Smooth muscle cell (in vitro differentiated cells): ENCODE results near the gene AGAP9. TPM values are rescaled to one million over a fixed set of nuclear protein-coding genes. Genes with fewer than 3 reads are reported as not detected.
"Not testable (repeated sequence)": the region's sequence is repeated elsewhere in the genome, so short reads cannot be mapped to it uniquely, and the experiment has no call there.

Experiments
- DNase-seq: peaks from one replicate; lab custom pipeline; 2025; ENCODE audit not compliant: unreplicated experiment; lab: John Stamatoyannopoulos, UW
- H2AFZ ChIP-seq: fragments of 200-600 bp; sonication (generic); 2 replicates; pipeline ENCODE4 v1.6.0; 2016; ENCODE audit warnings: antibody characterized with exemption, low read depth, mild to moderate bottlenecking
- H3F3A ChIP-seq: fragments of 200-600 bp; sonication (generic); 2 replicates; pipeline ENCODE4 v1.6.0; 2017; ENCODE audit warnings: antibody characterized with exemption, low read depth
- H3K27ac ChIP-seq: fragments of 200-600 bp; sonication (generic); 2 replicates; pipeline ENCODE4 v1.5.1; 2016; ENCODE audit warnings: low read depth, mild to moderate bottlenecking
- H3K27me3 ChIP-seq: fragments of 200-600 bp; sonication (generic); 2 replicates; pipeline ENCODE4 v1.6.1; 2016; ENCODE audit warnings: low read depth, mild to moderate bottlenecking
- H3K36me3 ChIP-seq: fragments of 200-600 bp; sonication (generic); 2 replicates; pipeline ENCODE4 v1.5.1; 2016; ENCODE audit warnings: low read depth
- H3K4me1 ChIP-seq: fragments of 200-600 bp; sonication (generic); 2 replicates; pipeline ENCODE4 v1.5.1; 2016; ENCODE audit warnings: low read depth
- H3K4me2 ChIP-seq: fragments of 200-600 bp; sonication (generic); 2 replicates; pipeline ENCODE4 v1.6.0; 2016; ENCODE audit warnings: mild to moderate bottlenecking
- H3K4me3 ChIP-seq: fragments of 200-600 bp; sonication (generic); 2 replicates; pipeline ENCODE4 v1.5.1; 2016; ENCODE audit warnings: mild to moderate bottlenecking
- H3K79me2 ChIP-seq: fragments of 200-600 bp; sonication (generic); 2 replicates; pipeline ENCODE4 v1.6.0; 2016; ENCODE audit warnings: low read depth, mild to moderate bottlenecking
- H3K9ac ChIP-seq: fragments of 200-600 bp; sonication (generic); 2 replicates; pipeline ENCODE4 v1.6.0; 2016; ENCODE audit warnings: low read depth
- H3K9me3 ChIP-seq: fragments of 200-600 bp; sonication (generic); replicated peaks from 2 replicates; pipeline ENCODE4 v1.5.1; 2016; ENCODE audit warnings: low read depth
- H4K20me1 ChIP-seq: fragments of 200-600 bp; sonication (generic); 2 replicates; pipeline ENCODE4 v1.6.0; 2016; ENCODE audit warnings: low read depth
- WGBS: methylation state at CpG from one replicate; pipeline ENCODE4 v1.1.7; 2016; ENCODE audit warnings: low lambda C conversion rate; 5-methylcytosine and 5-hydroxymethylcytosine counted together
- polyA plus RNA-seq: library from polyadenylated mRNA; unstranded; fragments of >200 nt; fragmentation: Nextera tagmentation; extraction: Ambion mirVana; gene quantifications from 2 replicates; pipeline ENCODE4 v1.2.1, GENCODE V29; 2016
- total RNA-seq: library from RNA; depleted of rRNA; stranded (reverse); fragments of >200 nt; gene quantifications from 2 replicates; pipeline ENCODE4 v1.2.3, GENCODE V29; 2014
- TF ChIP-seq, protein P1 (sequence below): fragments of 200-600 bp; sonication (generic); IDR thresholded peaks from 2 replicates; pipeline ENCODE4 v1.5.1; 2017; ENCODE audit warnings: borderline replicate concordance, mild to moderate bottlenecking, antibody characterized with exemption; ENCODE audit not compliant: insufficient read depth, poor library complexity, severe bottlenecking

AGAP9 gene
- total and polyA plus RNA-seq, 2 experiments from 2014 or later: 2.6 to 5.3 TPM

DNA sequence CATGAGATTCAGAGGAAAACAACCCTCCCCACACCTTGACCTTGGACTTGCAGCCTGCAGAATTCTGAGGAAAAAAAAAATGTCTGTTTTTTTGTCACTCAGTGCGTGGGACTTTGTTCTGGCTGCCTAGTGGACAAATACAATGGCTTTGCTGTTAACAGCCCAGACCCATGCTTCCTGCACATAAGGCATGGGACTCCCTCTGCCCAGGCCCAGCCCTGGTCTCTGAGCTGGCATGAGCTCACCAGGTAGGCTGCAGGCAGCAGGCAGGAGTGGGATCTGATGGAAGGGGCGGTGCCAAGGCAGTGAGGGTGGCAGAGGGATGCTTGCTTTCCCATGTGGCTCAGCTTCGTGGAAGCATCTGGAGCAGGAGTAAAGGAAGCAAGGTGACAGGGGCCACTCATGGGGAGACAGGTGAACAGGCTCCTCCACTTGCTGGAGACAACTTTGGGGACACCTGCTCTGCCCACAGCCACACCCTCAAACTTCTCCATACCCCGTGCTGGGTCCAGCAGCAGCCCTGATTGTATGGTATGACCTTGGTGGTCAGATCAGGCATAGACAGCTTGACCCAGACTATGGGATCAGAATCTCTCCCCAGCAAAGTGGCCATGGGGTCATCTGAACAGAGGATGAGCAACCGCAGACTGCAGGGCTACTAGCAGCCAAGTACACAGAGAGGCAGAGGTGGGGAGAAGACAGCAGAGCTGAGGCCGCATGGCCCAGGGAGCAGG is 66.5 kb downstream of the AGAP9 start:
- DNase-seq: no peak
- Histone ChIP-seq H3K4me3 (no peak overlapping the region), H3F3A (no peaks in the 10 kb centered on the region), H3K27ac (no peak overlapping the region), H3K36me3 (no peaks in the 10 kb centered on the region), H4K20me1 (no peaks in the 10 kb centered on the region), H3K79me2 (no peaks in the 10 kb centered on the region), H3K9me3 (no peaks in the 10 kb centered on the region), H2AFZ (no peak overlapping the region), H3K4me1 (no peaks in the 10 kb centered on the region), H3K27me3 (no peaks in the 10 kb centered on the region), H3K9ac (no peak overlapping the region), H3K4me2 (no peak overlapping the region)
- 96% methylated on average over 6 of the region's 6 CpGs for WGBS
- TF ChIP-seq, protein P1, sequence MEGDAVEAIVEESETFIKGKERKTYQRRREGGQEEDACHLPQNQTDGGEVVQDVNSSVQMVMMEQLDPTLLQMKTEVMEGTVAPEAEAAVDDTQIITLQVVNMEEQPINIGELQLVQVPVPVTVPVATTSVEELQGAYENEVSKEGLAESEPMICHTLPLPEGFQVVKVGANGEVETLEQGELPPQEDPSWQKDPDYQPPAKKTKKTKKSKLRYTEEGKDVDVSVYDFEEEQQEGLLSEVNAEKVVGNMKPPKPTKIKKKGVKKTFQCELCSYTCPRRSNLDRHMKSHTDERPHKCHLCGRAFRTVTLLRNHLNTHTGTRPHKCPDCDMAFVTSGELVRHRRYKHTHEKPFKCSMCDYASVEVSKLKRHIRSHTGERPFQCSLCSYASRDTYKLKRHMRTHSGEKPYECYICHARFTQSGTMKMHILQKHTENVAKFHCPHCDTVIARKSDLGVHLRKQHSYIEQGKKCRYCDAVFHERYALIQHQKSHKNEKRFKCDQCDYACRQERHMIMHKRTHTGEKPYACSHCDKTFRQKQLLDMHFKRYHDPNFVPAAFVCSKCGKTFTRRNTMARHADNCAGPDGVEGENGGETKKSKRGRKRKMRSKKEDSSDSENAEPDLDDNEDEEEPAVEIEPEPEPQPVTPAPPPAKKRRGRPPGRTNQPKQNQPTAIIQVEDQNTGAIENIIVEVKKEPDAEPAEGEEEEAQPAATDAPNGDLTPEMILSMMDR: no peak

DNA sequence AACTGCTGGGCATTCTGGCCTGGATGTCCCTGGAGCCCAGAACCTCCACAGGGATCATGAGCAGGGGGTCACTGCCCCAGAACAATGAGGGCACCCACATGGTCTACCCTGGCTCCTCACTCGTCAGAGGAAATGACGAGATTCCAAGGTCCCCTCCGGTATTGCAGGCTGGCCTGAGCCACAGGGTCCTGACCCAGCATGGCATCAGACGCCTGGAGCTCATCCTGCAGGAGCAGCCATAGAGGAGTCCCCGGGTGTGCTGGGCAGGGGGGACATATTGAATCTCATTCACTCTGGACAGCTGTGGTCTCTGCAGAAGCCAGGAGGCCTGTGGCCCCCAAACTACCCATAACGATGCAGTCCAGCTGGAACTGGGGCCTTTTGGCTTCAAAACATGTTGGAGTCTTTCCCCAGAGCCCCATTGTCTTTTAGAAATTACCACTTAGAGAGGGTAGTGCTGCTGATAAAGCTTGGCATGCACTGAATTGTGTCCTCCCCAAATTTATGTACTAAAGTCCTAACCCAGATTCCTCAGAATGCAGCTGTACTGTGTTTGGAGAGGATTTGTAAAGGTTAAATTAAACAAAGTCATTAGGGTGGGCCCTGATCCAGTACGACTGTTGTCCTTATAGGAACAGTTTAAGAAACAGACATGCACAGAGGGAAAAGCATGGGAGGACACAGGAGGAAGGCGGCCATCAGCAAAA is 67.2 kb downstream of the AGAP9 start:
- WGBS: 93% methylated on average over 8 of the region's 8 CpGs
- H3K36me3 ChIP-seq: no peaks in the 10 kb centered on the region
- H3K79me2 ChIP-seq: no peaks in the 10 kb centered on the region
- H3K9me3 ChIP-seq: no peaks in the 10 kb centered on the region
- no peak for DNase-seq
- no peaks in the 10 kb centered on the region for H4K20me1 ChIP-seq
- no peak overlapping the region for H3K9ac ChIP-seq
- no peak overlapping the region for H3K4me2 ChIP-seq
- no peaks in the 10 kb centered on the region for H3F3A ChIP-seq
- no peak overlapping the region for H3K27ac ChIP-seq
- no peak overlapping the region for H2AFZ ChIP-seq
- H3K4me1 ChIP-seq: no peaks in the 10 kb centered on the region
- TF ChIP-seq, protein P1: no peak
- H3K27me3 ChIP-seq: no peaks in the 10 kb centered on the region
- no peak overlapping the region for H3K4me3 ChIP-seq

DNA sequence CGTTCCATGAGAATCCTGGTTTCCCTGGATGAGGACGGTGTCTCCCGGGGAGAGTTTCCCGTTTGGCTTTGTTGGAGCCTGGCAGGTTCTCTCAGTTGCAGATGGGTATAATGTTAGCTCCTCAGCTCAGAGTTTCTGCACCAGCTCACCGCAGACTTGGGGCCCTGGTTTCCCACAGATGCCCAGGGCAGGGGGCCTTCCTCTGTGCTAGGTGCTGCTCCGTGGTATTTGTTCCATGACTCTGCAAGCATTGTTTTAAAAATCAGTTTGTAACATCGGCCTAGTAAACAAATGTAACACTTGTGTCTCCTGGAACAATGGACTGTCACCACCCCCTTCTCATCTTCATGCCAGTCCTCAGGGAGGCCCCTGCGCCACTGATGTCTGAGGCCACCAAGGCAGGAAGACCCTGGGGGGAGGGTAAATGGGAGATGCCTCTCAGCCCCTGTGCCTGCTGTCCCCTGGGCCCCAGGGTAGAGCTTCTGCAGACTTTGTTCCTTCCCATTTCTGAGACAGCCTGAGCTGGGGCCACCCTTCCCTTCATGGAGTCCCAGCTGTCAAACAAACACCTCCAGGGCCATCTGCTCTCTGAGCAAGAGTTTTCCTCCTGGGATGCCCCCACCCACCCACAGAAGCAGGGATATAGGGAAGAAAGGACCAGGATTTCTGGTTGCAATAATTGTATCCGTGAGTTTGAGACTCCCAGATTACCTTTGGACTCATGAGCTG is 67.9 kb downstream of the AGAP9 start:
- not testable (repeated sequence) for H3K9me3 ChIP-seq, H3K27me3 ChIP-seq, H3F3A ChIP-seq, H2AFZ ChIP-seq, H3K4me2 ChIP-seq, H3K27ac ChIP-seq, H3K36me3 ChIP-seq, H3K4me1 ChIP-seq, H4K20me1 ChIP-seq, DNase-seq, H3K9ac ChIP-seq, H3K4me3 ChIP-seq, H3K79me2 ChIP-seq
- 86% methylated on average over 9 of the region's 9 CpGs for WGBS

DNA sequence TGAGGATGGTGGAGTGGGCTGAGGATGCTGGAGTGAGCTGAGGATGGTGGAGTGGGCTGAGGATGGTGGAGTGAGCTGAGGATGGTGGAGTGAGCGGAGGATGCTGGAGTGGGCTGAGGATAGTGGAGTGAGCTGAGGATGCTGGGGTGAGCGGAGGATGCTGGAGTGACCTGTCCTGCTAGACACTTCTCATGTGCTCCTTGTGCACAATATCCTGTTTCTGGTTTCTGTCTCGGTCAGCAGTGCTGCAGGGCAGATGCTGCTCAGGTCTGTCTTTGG is 68.7 kb downstream of the AGAP9 start:
- WGBS: 90% methylated on average over 3 of the region's 3 CpGs
- DNase-seq: no peak

More for the DNA sequence above, 68.7 kb downstream of the AGAP9 start:
- H4K20me1 ChIP-seq: no peaks in the 10 kb centered on the region
- H3K36me3 ChIP-seq: no peaks in the 10 kb centered on the region
- H3K4me2 ChIP-seq: no peak overlapping the region
- no peak overlapping the region for H3K4me3 ChIP-seq
- H3F3A ChIP-seq: no peaks in the 10 kb centered on the region
- TF ChIP-seq, protein P1: no peak
- H3K27ac ChIP-seq: no peak overlapping the region
- no peak overlapping the region for H2AFZ ChIP-seq
- H3K9me3 ChIP-seq: no peaks in the 10 kb centered on the region
- H3K79me2 ChIP-seq: no peaks in the 10 kb centered on the region
- no peak overlapping the region for H3K9ac ChIP-seq
- no peaks in the 10 kb centered on the region for H3K27me3 ChIP-seq
- H3K4me1 ChIP-seq: no peaks in the 10 kb centered on the region
